HepG2 (cell line): ENCODE measurements around the gene CAMK2N2. TPM values are rescaled to one million over a fixed set of nuclear protein-coding genes. Genes with fewer than 3 reads are reported as not detected.

Source experiments
- ATAC-seq: fragments of 200-7000 bp; cut with Tn5 transposase; 3 replicates; pipeline ENCODE4 v1.9.1; 2020; ENCODE audit warnings: mild to moderate bottlenecking, moderate library complexity
- BruUV-seq: library from RNA; stranded (reverse); fragments of 400-500 nt; replicated peaks from 2 replicates; lab custom pipeline; 2021; lab: Mats Ljungman, UMichigan
- CTCF ChIA-PET: fragments of 300-600 bp; formaldehyde crosslinking; extraction: SDS; loops from one replicate; lab custom pipeline; 2021; ENCODE audit warnings: low total read pairs, inconsistent platforms, low intra/inter-chr PET ratio; lab: Yijun Ruan, JAX
- POLR2A ChIA-PET: fragments of 350-600 bp; sonication (Branson Sonifier 250); formaldehyde crosslinking; loops from one replicate; lab custom pipeline; 2020; ENCODE audit warnings: antibody characterized with exemption, inconsistent platforms; lab: Yijun Ruan, JAX
- DNase-seq: peaks from one replicate; pipeline ENCODE4 v3.0.0-alpha.2; 2015; ENCODE audit warnings: low spot score
- FAIRE-seq: peaks from 3 replicates; lab custom pipeline; 2011; peaks lifted over from hg19 to GRCh38; lab: Jason Lieb, UNC
- H2AFZ ChIP-seq: one replicate; pipeline ENCODE4 v1.6.1; 2011; ENCODE audit warnings: low read length, inconsistent platforms
- H3K27ac ChIP-seq: fragments of 300-600 bp; 3 replicates; pipeline ENCODE4 v1.8.0; 2011; ENCODE audit warnings: mixed run types, mild to moderate bottlenecking, mixed read lengths, low read length, inconsistent platforms; ENCODE audit not compliant: insufficient read depth; ENCODE audit errors: extremely low read length
- H3K27me3 ChIP-seq, 2 experiments: fragments of 200-600 bp in 1 of 2; 2 replicates in 1 of 2; 3 replicates in 1 of 2; pipeline versions ENCODE4 v1.6.0 to v1.8.0; 2011; ENCODE audit warnings: low read length in 2 of 2, mild to moderate bottlenecking in 2 of 2, moderate library complexity in 2 of 2, inconsistent platforms in 1 of 2; ENCODE audit not compliant: insufficient read depth in 2 of 2, control insufficient read depth in 1 of 2
- H3K36me3 ChIP-seq, 2 experiments: fragments of 200-600 bp in 1 of 2; replicated peaks in 1 of 2; 2 replicates in 1 of 2; 3 replicates in 1 of 2; pipeline versions ENCODE4 v1.5.1 to v1.8.0; 2011; ENCODE audit warnings: low read length in 2 of 2, inconsistent platforms in 1 of 2; ENCODE audit not compliant: insufficient read depth in 2 of 2, control insufficient read depth in 1 of 2
- H3K4me1 ChIP-seq: 2 replicates; pipeline ENCODE4 v1.5.1; 2012; ENCODE audit warnings: low read length, inconsistent platforms; ENCODE audit not compliant: insufficient read depth
- H3K4me2 ChIP-seq: 2 replicates; pipeline ENCODE4 v1.6.0; 2011; ENCODE audit warnings: low read depth, low read length, inconsistent platforms
- H3K4me3 ChIP-seq, 3 experiments: fragments of 200-600 bp in 1 of 3; sonication (generic), shearing (Covaris generic) in 1 of 3; replicated peaks in 1 of 3; 2 replicates each; pipeline ENCODE4 v1.5.1; 2011 to 2016; ENCODE audit warnings: low read length in 3 of 3, inconsistent platforms in 2 of 3, low read depth in 2 of 3, mild to moderate bottlenecking in 2 of 3, control low read depth in 1 of 3, mixed read lengths in 1 of 3; ENCODE audit not compliant: insufficient read depth in 1 of 3
- H3K79me2 ChIP-seq: one replicate; pipeline ENCODE4 v1.6.1; 2011; ENCODE audit warnings: low read length, inconsistent platforms; ENCODE audit not compliant: insufficient read depth
- H3K9ac ChIP-seq: 2 replicates; pipeline ENCODE4 v1.6.0; 2011; ENCODE audit warnings: mild to moderate bottlenecking, low read depth, low read length, inconsistent platforms; ENCODE audit not compliant: insufficient read depth
- H3K9me3 ChIP-seq: 2 replicates; pipeline ENCODE4 v1.5.1; 2012; ENCODE audit warnings: mild to moderate bottlenecking, low read length
- H4K20me1 ChIP-seq: 2 replicates; pipeline ENCODE4 v1.6.0; 2011; ENCODE audit warnings: inconsistent platforms, mild to moderate bottlenecking, low read length, moderate library complexity; ENCODE audit not compliant: insufficient read depth
- BORCS8-MEF2B ChIP-seq: sonication (generic); formaldehyde crosslinking; IDR thresholded peaks from 2 replicates; pipeline ENCODE4 v1.8.0; 2022; ENCODE audit warnings: mild to moderate bottlenecking, missing genetic modification reagents
- CREM ChIP-seq, 2 experiments: sonication (generic) in 1 of 2; formaldehyde crosslinking in 1 of 2; IDR thresholded peaks; 2 replicates each; pipeline versions ENCODE4 v1.4.0 to v1.6.1; 2016 to 2020; ENCODE audit warnings: antibody characterized with exemption in 1 of 2, mild to moderate bottlenecking in 1 of 2, missing genetic modification reagents in 1 of 2
- HOXA7 ChIP-seq: sonication (generic); formaldehyde crosslinking; IDR thresholded peaks from 2 replicates; pipeline ENCODE4 v1.8.1; 2022; ENCODE audit warnings: mild to moderate bottlenecking, missing genetic modification reagents, moderate library complexity
- MATR3 ChIP-seq: sonication (generic); formaldehyde crosslinking; IDR thresholded peaks from 2 replicates; pipeline ENCODE4 v1.4.0; 2020; ENCODE audit warnings: missing genetic modification reagents
- NONO ChIP-seq, 2 experiments: fragments of 450-650 bp in 1 of 2; sonication (generic) in 1 of 2; formaldehyde crosslinking in 1 of 2; IDR thresholded peaks in 1 of 2; conservative IDR thresholded peaks in 1 of 2; 2 replicates each; pipeline versions ENCODE4 v1.6.1 to v1.8.0; 2017 to 2022; ENCODE audit warnings: mild to moderate bottlenecking in 1 of 2, missing genetic modification reagents in 1 of 2, moderate library complexity in 1 of 2
- SMAD3 ChIP-seq: sonication (generic); formaldehyde crosslinking; IDR thresholded peaks from 2 replicates; pipeline ENCODE4 v1.4.0; 2020; ENCODE audit warnings: missing genetic modification reagents
- SUZ12 ChIP-seq: fragments of 150-350 bp; IDR thresholded peaks from 2 replicates; pipeline ENCODE4 v1.6.1; 2014; ENCODE audit warnings: low read depth, low read length
- ZBTB34 ChIP-seq: sonication (generic); formaldehyde crosslinking; IDR thresholded peaks from 2 replicates; pipeline ENCODE4 v1.8.0; 2022; ENCODE audit warnings: mild to moderate bottlenecking, missing genetic modification reagents
- ZNF235 ChIP-seq: sonication (generic); formaldehyde crosslinking; IDR thresholded peaks from 2 replicates; pipeline ENCODE4 v1.8.1; 2023; ENCODE audit warnings: mild to moderate bottlenecking, missing genetic modification reagents, borderline replicate concordance
- ZNF552 ChIP-seq: sonication (generic); formaldehyde crosslinking; IDR thresholded peaks from 2 replicates; pipeline ENCODE4 v1.9.0; 2022; ENCODE audit warnings: missing genetic modification reagents, mild to moderate bottlenecking, borderline replicate concordance
- ZNF615 ChIP-seq: sonication (generic); formaldehyde crosslinking; IDR thresholded peaks from 2 replicates; pipeline ENCODE4 v1.5.0; 2020; ENCODE audit warnings: mild to moderate bottlenecking, missing genetic modification reagents, borderline replicate concordance
- ZNF710 ChIP-seq: sonication (generic); formaldehyde crosslinking; IDR thresholded peaks from 2 replicates; pipeline ENCODE4 v1.5.0; 2020; ENCODE audit warnings: mild to moderate bottlenecking, missing genetic modification reagents, borderline replicate concordance
- ZNF772 ChIP-seq: sonication (generic); formaldehyde crosslinking; IDR thresholded peaks from 2 replicates; pipeline ENCODE4 v1.5.0; 2020; ENCODE audit warnings: mild to moderate bottlenecking, missing genetic modification reagents
- WGBS: methylation state at CpG from one replicate; pipeline ENCODE4 v1.1.6; 2017; ENCODE audit warnings: low lambda C conversion rate; 5-methylcytosine and 5-hydroxymethylcytosine counted together
- in situ Hi-C: cut with HindIII; loops from 2 replicates; pipeline ENCODE4 v1.10.0; 2017; ENCODE audit warnings: low pct_unique_long_range_greater_than_20kb; ENCODE audit not compliant: extremely low pct_ligation_motif_present
- intact Hi-C: fragments of 100-400 bp; cut with micrococcal nuclease; formaldehyde crosslinking; loops from one replicate; pipeline ENCODE4 v1.10.0; 2022; ENCODE audit not compliant: unreplicated experiment
- polyA plus RNA-seq, 8 experiments: library from polyadenylated mRNA; depleted of rRNA in 3 of 8; stranded (reverse) in 7 of 8; unstranded in 1 of 8; fragments of >200 nt; fragmentation: Illumina TruSeq in 4 of 8; extraction: Trizol in 4 of 8; gene quantifications; 2 replicates each; pipeline versions ENCODE4 v1.2.1 to v1.2.3, GENCODE V29; 2011 to 2016; ENCODE audit warnings: low read depth in 4 of 8, missing spikeins in 1 of 8, mixed read lengths in 1 of 8; ENCODE audit not compliant: insufficient read depth in 1 of 8
- total RNA-seq, 5 experiments: library from RNA; depleted of rRNA; stranded (reverse); fragments of >200 nt; fragmentation: Illumina TruSeq; extraction: Trizol; gene quantifications; 2 replicates each; pipeline ENCODE4 v1.2.3, GENCODE V29; 2016; ENCODE audit warnings: low read depth in 1 of 5
- TF ChIP-seq, protein P1 (sequence below): sonication (generic); formaldehyde crosslinking; IDR thresholded peaks from 2 replicates; pipeline ENCODE4 v1.5.0; 2020; ENCODE audit warnings: missing genetic modification reagents

CAMK2N2 gene
- total and polyA plus RNA-seq, 2 of the 13 experiments (the other 11 are each of a cell fraction or from before 2014, with no cell fraction given): 0.12 to 0.27 TPM

DNA sequence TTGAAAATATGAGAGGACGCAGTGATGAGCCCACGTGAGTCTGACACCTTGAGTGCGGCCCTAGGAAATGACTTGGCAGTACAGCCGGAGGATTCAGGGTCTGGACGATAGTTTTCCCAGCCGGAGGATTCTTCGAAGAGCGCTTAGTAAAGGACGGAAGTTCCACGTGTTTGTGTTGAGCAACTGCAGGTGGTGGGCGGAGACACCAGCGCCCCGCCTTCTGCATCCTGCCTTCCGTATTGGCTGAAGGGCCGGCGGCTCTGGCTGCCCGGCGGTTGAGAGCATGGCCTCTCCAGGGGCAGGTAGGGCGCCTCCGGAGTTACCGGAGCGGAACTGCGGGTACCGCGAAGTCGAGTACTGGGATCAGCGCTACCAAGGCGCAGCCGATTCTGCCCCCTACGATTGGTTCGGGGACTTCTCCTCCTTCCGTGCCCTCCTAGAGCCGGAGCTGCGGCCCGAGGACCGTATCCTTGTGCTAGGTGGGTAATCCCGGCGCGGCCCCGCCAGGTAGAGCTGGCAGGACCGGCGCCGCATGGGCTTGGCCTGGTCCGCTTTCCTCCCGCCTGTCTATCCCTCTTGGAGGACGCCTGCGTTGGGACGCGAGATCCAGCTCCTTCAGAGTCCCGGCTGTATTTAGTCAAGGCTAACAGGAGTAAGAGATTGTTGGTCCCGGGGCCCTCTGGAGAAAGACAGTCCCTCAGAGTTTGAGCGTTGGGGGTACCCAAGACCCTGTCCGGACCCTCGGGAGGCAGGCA is 11.8 kb downstream of the CAMK2N2 start, which contains the start of gene EEF1AKMT4 (continued):
- TF ChIP-seq ZNF552 (CRISPR knock-in tag) (no peak), HOXA7 (CRISPR knock-in tag) (no peak), CREM (IDR thresholded peaks at IDR 0.05) (0 out of 2 replicates have a peak, but pooled peaks have one; percentile 31), CREM (CRISPR knock-in tag; IDR thresholded peaks at IDR 0.05) (no peak), ZNF235 (CRISPR knock-in tag) (peak; percentile 30; the same call in 1 of the 2 replicates), BORCS8-MEF2B (CRISPR knock-in tag) (no peak), NONO (IDR thresholded peaks at IDR 0.05) (no peak), NONO (CRISPR knock-in tag; conservative IDR thresholded peaks at IDR 0.05) (no peak)
- TF ChIP-seq, protein P1, sequence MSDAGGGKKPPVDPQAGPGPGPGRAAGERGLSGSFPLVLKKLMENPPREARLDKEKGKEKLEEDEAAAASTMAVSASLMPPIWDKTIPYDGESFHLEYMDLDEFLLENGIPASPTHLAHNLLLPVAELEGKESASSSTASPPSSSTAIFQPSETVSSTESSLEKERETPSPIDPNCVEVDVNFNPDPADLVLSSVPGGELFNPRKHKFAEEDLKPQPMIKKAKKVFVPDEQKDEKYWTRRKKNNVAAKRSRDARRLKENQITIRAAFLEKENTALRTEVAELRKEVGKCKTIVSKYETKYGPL: no peak

DNA sequence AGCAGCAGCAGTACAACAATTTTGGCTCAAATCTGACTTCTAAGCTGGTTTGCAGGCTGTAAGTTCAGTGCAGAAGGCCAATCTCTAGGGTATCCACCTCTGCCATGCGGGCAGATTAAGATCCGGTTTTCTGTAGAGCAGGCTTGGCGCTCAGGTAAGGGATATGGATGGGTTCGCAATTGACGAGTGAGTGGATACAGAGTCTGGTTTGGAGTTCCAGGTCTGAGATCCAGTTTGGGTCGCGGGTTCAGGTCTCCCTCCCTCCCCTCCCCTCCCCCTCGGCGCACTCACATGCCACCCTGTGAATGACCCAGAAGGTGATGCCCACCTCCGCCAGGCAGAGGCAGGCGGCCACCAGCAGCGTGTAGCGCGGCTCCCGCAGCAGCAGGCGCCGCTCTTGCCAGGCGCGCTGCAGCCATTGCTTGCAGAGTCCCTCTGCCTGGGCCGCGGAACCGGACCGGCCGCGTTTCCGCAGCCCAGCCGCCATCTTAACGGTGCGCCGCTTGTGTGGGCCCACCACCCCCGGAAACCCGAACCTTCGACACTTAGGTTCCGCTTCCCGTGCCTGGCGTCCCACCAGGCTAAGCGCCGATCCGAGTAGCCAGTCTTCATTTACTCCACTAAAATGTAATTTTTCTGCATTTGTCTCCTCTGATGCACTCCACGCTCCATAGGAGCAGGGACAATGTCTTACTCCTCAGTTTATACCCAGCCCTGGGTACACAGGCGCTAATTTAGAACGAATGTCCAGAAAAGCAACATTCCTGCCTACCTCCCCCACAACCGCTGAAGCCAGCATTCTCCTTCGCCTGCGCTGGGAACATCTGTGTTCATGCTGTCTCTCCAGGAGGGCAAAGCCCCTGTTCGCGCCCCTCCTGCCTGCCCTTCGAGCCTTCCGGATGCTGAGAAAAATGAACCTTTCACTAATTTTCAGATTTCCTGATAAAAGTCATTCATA is 12.6 kb downstream of the CAMK2N2 start, which contains the start of gene ALG3:
ALG3 (minus strand) TSS at position 509 of the 958 bp plus-strand sequence; CDS start at position 487, 22 bp downstream.
- POLR2A ChIA-PET: interaction anchor here (1.2 to 2.3 kb wide), 3 partner anchors 21 to 364 kb away, joined by 3 to 7 read pairs (median 5); partner anchors contain the start of genes ABCF3 and PARL
- TSS peak; percentile 78 for BruUV-seq
- 0% methylated on average over 13 of the region's 49 CpGs for WGBS
- TF ChIP-seq MATR3 (CRISPR knock-in tag): no peak
- no peak for TF ChIP-seq SUZ12
- TF ChIP-seq ZBTB34 (CRISPR knock-in tag): 0 out of 2 replicates have a peak, but pooled peaks have one; percentile 68
- TF ChIP-seq ZNF615: no peak
- peak; percentile 52; the same call in 1 of the 2 replicates for TF ChIP-seq SMAD3
- TF ChIP-seq ZNF772 (CRISPR knock-in tag): peak; percentile 89
- no peak; the same call in 1 of the 2 replicates for TF ChIP-seq ZNF710 (CRISPR knock-in tag)

More for the DNA sequence above, 12.6 kb downstream of the CAMK2N2 start, which contains the start of gene ALG3:
- Histone ChIP-seq H3K27me3 (peaks cover 0 to 4% of the 10 kb centered on the region in 2 experiments; a peak in 1 of 5 replicates), H3K79me2 (peaks cover 9% of the 10 kb centered on the region), H3K4me1 (peaks cover 20% of the 10 kb centered on the region), H2AFZ (peak within 1 kb of the TSS; percentile 81), H4K20me1 (no peaks in the 10 kb centered on the region), H3K9me3 (no peaks in the 10 kb centered on the region), H3K4me2 (peak within 1 kb of the TSS; percentile 81), H3K36me3 (peaks cover 9 to 23% of the 10 kb centered on the region in 2 experiments; a peak in 4 of 5 replicates), H3K9ac (peak within 1 kb of the TSS; percentile 99), H3K27ac (peak within 1 kb of the TSS; percentile 93), H3K4me3 (peak within 1 kb of the TSS; percentile 89 to 99 (median 97))
- DNase-seq (peak; percentile 76), ATAC-seq (peak; percentile 70), FAIRE-seq (no peak)
- intact Hi-C loops: loop anchor here (2.0 to 10.0 kb wide), 4 partner anchors 36 to 361 kb away; partner anchors contain the start of gene ABCC5
- CTCF ChIA-PET: interaction anchor here (1.9 kb wide), 1 partner anchor 19 kb away, joined by 6 read pairs; the partner anchor contains the start of gene VWA5B2
- in situ Hi-C loops: loop anchor here (5.0 kb wide), 1 partner anchor 91 kb away; the partner anchor contains the start of gene DVL3
